K562 (cell line): ENCODE measurements around the gene UIMC1. TPM values are rescaled to one million over a fixed set of nuclear protein-coding genes. Genes with fewer than 3 reads are reported as not detected.

Experiments
- ZNF75A ChIP-seq: fragments of 450-650 bp; formaldehyde crosslinking; IDR thresholded peaks from 2 replicates; pipeline ENCODE4 v1.4.0; 2020; ENCODE audit warnings: mild to moderate bottlenecking
- polyA plus RNA-seq, 8 experiments: library from polyadenylated mRNA; depleted of rRNA in 4 of 8; stranded (reverse) in 5 of 8; unstranded in 3 of 8; fragments of >200 nt; fragmentation: Nextera tagmentation in 2 of 8; fragmentation: Illumina TruSeq in 1 of 8; extraction: Ambion mirVana in 2 of 8; extraction: Trizol in 1 of 8; gene quantifications; 2 replicates each; pipeline versions ENCODE4 v1.2.1 to v1.2.3, GENCODE V29; 2011 to 2014; ENCODE audit warnings: inconsistent platforms in 1 of 8, missing spikeins in 1 of 8
- total RNA-seq, 7 experiments: library from RNA; depleted of rRNA in 6 of 7; stranded (reverse); fragments of >200 nt in 6 of 7; fragmentation: Illumina TruSeq in 2 of 7; extraction: Trizol in 2 of 7; gene quantifications; 2 replicates each; pipeline versions ENCODE4 v1.2.1 to v1.2.3, GENCODE V29; 2011 to 2021; ENCODE audit warnings: low replicate concordance in 1 of 7
- TF ChIP-seq, protein P1 (sequence below): fragments of 200-600 bp; sonication (generic); IDR thresholded peaks from one replicate; pipeline ENCODE4 v1.6.1; 2012; ENCODE audit warnings: mild to moderate bottlenecking, low read depth, low read length, inconsistent platforms

The UIMC1 gene
- total and polyA plus RNA-seq, 9 of the 15 experiments (the other 6 are each of a cell fraction or from before 2014, with no cell fraction given): 14.9 to 51.7 (median 36.8) TPM

DNA sequence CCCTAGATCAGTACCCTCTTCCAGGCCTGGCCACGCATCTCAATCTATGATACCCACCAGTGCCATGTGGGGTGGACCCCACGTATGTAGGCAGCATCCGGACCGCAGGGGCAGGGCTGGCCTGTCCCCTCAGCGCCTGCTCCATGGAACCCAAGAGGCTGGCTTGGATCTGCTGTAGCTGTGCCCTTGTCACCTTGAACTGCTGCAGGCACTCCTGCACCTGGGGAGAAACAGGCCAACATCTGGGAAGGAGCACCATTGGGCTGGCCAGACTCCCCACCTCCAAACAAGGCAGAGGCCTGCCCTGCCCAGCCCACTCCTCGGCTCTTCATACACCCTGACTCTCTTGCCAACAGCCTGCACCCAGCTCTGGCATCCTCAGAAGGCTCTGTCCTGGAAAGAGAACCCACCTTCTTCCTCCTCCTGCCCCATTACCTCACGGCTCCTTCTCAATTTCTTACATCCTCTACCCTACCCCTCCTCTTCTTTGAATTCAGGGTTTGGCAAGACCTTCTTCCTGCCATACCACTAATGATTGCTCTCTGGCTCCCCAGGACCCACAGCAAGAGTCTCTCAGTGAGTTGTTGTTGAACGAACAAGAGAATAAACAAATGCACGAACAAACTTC lies 115.1 kb downstream of the UIMC1 start (continued):
- TF ChIP-seq, protein P1, sequence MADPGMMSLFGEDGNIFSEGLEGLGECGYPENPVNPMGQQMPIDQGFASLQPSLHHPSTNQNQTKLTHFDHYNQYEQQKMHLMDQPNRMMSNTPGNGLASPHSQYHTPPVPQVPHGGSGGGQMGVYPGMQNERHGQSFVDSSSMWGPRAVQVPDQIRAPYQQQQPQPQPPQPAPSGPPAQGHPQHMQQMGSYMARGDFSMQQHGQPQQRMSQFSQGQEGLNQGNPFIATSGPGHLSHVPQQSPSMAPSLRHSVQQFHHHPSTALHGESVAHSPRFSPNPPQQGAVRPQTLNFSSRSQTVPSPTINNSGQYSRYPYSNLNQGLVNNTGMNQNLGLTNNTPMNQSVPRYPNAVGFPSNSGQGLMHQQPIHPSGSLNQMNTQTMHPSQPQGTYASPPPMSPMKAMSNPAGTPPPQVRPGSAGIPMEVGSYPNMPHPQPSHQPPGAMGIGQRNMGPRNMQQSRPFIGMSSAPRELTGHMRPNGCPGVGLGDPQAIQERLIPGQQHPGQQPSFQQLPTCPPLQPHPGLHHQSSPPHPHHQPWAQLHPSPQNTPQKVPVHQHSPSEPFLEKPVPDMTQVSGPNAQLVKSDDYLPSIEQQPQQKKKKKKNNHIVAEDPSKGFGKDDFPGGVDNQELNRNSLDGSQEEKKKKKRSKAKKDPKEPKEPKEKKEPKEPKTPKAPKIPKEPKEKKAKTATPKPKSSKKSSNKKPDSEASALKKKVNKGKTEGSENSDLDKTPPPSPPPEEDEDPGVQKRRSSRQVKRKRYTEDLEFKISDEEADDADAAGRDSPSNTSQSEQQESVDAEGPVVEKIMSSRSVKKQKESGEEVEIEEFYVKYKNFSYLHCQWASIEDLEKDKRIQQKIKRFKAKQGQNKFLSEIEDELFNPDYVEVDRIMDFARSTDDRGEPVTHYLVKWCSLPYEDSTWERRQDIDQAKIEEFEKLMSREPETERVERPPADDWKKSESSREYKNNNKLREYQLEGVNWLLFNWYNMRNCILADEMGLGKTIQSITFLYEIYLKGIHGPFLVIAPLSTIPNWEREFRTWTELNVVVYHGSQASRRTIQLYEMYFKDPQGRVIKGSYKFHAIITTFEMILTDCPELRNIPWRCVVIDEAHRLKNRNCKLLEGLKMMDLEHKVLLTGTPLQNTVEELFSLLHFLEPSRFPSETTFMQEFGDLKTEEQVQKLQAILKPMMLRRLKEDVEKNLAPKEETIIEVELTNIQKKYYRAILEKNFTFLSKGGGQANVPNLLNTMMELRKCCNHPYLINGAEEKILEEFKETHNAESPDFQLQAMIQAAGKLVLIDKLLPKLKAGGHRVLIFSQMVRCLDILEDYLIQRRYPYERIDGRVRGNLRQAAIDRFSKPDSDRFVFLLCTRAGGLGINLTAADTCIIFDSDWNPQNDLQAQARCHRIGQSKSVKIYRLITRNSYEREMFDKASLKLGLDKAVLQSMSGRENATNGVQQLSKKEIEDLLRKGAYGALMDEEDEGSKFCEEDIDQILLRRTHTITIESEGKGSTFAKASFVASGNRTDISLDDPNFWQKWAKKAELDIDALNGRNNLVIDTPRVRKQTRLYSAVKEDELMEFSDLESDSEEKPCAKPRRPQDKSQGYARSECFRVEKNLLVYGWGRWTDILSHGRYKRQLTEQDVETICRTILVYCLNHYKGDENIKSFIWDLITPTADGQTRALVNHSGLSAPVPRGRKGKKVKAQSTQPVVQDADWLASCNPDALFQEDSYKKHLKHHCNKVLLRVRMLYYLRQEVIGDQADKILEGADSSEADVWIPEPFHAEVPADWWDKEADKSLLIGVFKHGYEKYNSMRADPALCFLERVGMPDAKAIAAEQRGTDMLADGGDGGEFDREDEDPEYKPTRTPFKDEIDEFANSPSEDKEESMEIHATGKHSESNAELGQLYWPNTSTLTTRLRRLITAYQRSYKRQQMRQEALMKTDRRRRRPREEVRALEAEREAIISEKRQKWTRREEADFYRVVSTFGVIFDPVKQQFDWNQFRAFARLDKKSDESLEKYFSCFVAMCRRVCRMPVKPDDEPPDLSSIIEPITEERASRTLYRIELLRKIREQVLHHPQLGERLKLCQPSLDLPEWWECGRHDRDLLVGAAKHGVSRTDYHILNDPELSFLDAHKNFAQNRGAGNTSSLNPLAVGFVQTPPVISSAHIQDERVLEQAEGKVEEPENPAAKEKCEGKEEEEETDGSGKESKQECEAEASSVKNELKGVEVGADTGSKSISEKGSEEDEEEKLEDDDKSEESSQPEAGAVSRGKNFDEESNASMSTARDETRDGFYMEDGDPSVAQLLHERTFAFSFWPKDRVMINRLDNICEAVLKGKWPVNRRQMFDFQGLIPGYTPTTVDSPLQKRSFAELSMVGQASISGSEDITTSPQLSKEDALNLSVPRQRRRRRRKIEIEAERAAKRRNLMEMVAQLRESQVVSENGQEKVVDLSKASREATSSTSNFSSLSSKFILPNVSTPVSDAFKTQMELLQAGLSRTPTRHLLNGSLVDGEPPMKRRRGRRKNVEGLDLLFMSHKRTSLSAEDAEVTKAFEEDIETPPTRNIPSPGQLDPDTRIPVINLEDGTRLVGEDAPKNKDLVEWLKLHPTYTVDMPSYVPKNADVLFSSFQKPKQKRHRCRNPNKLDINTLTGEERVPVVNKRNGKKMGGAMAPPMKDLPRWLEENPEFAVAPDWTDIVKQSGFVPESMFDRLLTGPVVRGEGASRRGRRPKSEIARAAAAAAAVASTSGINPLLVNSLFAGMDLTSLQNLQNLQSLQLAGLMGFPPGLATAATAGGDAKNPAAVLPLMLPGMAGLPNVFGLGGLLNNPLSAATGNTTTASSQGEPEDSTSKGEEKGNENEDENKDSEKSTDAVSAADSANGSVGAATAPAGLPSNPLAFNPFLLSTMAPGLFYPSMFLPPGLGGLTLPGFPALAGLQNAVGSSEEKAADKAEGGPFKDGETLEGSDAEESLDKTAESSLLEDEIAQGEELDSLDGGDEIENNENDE: no peak
- TF ChIP-seq ZNF75A (CRISPR knock-in tag): no peak
